ENCODE measurements around the gene ANKS4B. TPM values are rescaled to one million over a fixed set of nuclear protein-coding genes. Genes with fewer than 3 reads are reported as not detected.

Gene ANKS4B
- total RNA-seq, 1 donor from 2014 or later = not detected

DNA sequence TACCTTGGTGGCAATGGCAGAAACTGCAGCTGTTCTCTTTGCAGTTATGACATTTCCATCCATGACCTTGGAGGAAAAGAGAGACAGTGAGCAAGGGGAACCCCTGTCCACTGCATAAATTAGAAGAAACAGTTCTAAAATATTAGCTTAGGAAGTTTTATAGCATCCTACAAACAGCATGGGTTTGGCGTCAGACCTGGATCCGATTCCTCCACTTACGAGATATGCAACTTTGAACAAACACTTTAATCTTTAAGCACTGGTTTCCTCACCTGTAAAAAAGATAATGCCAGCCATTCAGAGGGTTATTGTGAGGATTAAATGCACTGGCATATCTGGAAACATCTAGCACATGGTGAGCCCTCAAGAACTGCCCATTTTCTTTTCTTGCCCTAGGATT lies 42.0 kb downstream of the ANKS4B start:
- Histone ChIP-seq H3K27me3 (ENCODE audit: control insufficient read depth, insufficient read depth, low read length) (peaks cover 11% of the 10 kb centered on the region), H3K4me3 (ENCODE audit: low read depth, low read length) (no peak overlapping the region), H3K36me3 (ENCODE audit: control insufficient read depth, insufficient read depth, low read length) (no peaks in the 10 kb centered on the region)
- TF ChIP-seq, protein P1, sequence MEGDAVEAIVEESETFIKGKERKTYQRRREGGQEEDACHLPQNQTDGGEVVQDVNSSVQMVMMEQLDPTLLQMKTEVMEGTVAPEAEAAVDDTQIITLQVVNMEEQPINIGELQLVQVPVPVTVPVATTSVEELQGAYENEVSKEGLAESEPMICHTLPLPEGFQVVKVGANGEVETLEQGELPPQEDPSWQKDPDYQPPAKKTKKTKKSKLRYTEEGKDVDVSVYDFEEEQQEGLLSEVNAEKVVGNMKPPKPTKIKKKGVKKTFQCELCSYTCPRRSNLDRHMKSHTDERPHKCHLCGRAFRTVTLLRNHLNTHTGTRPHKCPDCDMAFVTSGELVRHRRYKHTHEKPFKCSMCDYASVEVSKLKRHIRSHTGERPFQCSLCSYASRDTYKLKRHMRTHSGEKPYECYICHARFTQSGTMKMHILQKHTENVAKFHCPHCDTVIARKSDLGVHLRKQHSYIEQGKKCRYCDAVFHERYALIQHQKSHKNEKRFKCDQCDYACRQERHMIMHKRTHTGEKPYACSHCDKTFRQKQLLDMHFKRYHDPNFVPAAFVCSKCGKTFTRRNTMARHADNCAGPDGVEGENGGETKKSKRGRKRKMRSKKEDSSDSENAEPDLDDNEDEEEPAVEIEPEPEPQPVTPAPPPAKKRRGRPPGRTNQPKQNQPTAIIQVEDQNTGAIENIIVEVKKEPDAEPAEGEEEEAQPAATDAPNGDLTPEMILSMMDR (IDR thresholded peaks at IDR 0.05; ENCODE audit: insufficient read depth, low read length, poor library complexity, severe bottlenecking) = no peak
- DNase-seq (ENCODE audit: low read depth) = no peak

DNA sequence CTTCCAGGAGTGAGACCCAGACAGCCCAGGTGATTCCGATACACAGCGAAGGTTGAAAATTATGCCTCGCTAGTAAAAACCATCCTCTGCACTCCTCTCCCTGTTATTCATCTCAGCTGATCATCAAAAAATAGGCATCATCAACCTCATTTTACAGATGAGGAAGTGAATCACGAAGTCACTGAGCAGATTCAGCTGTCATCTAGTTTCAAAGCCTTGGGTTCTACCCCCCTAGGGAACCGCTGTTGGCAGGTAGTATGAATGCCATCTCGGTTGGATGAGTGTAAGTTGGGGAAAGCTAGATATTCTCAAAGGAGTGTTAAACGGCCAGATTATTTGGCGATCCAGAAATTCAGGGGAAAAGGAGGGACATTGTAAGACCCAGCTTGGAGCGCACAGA lies 42.6 kb downstream of the ANKS4B start:
- TF ChIP-seq, protein P1 (IDR thresholded peaks at IDR 0.05; ENCODE audit: insufficient read depth, low read length, poor library complexity, severe bottlenecking) = no peak
- no peak overlapping the region for H3K4me3 ChIP-seq (ENCODE audit: low read depth, low read length)
- H3K36me3 ChIP-seq (ENCODE audit: control insufficient read depth, insufficient read depth, low read length) = no peaks in the 10 kb centered on the region
- H3K27me3 ChIP-seq (ENCODE audit: control insufficient read depth, insufficient read depth, low read length) = peaks cover 11% of the 10 kb centered on the region
- no peak for DNase-seq (ENCODE audit: low read depth)

DNA sequence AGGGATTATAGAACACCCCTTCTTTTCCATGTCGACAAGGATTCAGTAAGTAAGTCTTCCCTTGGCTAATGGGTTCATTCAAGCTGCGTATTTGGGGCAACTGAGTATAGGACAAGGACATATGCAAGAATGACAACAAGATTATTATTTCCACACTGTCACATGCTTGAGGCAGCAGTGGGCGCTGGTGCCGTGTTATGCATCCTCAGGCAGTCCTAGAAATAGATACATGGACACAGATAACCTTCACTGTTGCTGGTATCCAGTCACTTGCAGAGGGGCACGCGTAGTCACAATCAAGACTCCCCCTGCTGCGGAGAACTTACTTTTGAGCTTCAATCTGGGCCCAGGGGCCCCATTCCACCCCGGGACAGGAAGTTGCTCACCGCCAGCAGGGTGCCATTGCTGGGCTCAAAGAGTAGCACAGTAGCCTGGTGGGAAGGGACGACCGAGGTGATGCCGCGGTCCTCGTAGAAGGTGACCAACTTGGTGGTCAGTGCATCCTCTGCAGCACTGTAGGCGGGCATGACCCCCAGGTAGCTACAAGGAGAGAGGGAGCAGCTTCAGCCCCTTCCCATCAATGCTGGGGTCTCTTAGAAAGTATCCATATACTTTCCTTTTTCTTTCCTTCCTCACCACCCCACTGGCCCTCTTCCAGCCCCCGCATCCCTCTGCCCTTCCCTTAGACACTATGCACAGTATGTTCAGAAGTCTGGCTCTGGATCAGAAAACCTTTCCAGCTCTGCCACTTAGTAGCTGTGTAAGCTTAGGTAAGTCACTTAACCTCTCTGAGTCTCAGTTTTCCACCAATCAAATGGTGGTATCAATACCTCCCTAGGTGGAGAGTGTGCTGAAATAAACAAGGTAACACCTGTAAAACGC lies 43.8 kb downstream of the ANKS4B start:
- H3K27me3 ChIP-seq (ENCODE audit: control insufficient read depth, insufficient read depth, low read length) = peaks cover 11% of the 10 kb centered on the region
- no peaks in the 10 kb centered on the region for H3K36me3 ChIP-seq (ENCODE audit: control insufficient read depth, insufficient read depth, low read length)
- TF ChIP-seq, protein P1 (IDR thresholded peaks at IDR 0.05; ENCODE audit: insufficient read depth, low read length, poor library complexity, severe bottlenecking) = no peak
- no peak for DNase-seq (ENCODE audit: low read depth)
- peak overlapping the region; percentile 65 for H3K4me3 ChIP-seq (ENCODE audit: low read depth, low read length)

DNA sequence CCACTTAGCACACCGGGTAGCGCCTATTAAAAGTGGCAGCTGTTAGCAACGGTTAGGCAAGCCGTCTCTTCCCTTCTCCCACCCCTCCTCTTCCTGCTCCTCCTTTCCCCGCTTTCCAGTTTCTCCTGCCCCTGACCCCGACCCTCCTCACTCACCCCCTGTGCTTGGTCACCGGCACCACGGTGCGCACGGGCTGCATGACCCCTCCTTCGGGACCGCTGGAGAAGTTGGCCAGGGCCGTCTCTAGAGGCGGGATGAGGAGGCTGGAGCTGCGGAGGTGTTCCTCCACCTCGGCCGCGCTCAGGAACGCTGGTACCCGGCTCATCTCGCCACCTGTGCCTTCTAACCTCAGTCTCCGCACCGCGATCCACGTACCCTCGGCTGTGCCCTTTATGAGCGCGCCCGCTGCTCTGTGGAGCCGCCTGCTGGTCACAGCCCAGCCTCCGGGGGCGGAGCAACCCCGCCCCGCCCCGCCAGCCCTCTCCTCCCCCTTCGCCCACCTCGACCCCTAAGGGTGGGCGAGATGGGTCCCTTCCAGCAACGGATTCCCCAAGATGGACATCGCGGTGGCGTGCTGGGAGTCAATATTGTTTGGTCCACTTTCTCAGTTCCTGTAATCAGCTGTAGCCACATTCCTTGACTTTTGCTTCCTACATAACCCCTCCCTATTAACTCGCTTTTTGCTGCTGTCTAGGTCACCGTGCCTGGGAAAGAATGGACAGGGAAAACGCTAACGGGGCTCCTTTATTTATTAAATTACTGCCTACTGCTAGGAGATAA lies 44.6 kb downstream of the ANKS4B start, which contains the start of gene CRYM:
CRYM (minus strand) TSS at position 364 of the 780 bp plus-strand sequence; CDS start at position 325, 39 bp downstream.
- TF ChIP-seq, protein P1 (IDR thresholded peaks at IDR 0.05; ENCODE audit: insufficient read depth, low read length, poor library complexity, severe bottlenecking) = peak; percentile 93
- Histone ChIP-seq H3K4me3 (ENCODE audit: low read depth, low read length) (peak within 1 kb of the TSS; percentile 65), H3K27me3 (ENCODE audit: control insufficient read depth, insufficient read depth, low read length) (peaks cover 11% of the 10 kb centered on the region), H3K36me3 (ENCODE audit: control insufficient read depth, insufficient read depth, low read length) (no peaks in the 10 kb centered on the region)
- DNase-seq (ENCODE audit: low read depth) = no peak

DNA sequence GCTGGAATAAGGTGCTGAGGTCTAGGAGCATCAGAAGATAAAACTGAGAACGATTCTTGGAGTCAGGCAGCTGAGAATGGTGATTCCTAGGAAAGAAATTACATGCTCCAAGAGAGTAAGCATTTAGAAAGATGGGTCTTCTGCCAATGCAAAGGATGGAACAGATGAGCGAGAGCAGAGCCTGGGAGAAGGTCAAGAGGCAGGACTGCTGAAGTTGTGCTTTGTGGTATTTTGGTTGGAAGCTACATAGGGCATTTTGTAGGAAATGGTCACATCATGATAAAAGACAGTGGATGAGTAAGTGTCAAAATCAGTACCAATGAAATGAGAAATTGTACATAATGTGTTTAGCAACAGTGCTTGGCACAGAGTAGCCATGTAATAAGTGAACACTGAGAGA lies 46.0 kb downstream of the ANKS4B start:
- TF ChIP-seq, protein P1 (IDR thresholded peaks at IDR 0.05; ENCODE audit: insufficient read depth, low read length, poor library complexity, severe bottlenecking) = no peak
- Histone ChIP-seq H3K36me3 (ENCODE audit: control insufficient read depth, insufficient read depth, low read length) (no peaks in the 10 kb centered on the region), H3K27me3 (ENCODE audit: control insufficient read depth, insufficient read depth, low read length) (peaks cover 13% of the 10 kb centered on the region), H3K4me3 (ENCODE audit: low read depth, low read length) (no peak overlapping the region)
- no peak for DNase-seq (ENCODE audit: low read depth)

Data from kidney epithelial cell (primary cell).